Peyer's patch (tissue), 4 donors: ENCODE data around the gene TTC28. TPM values are rescaled to one million over a fixed set of nuclear protein-coding genes. Genes with fewer than 3 reads are reported as not detected.

Experiments
- DNase-seq, 3 donors: peaks; one replicate each; pipeline ENCODE4 v3.0.0-alpha.2; 2017 to 2019
- H3K27ac ChIP-seq, 4 donors: fragments of 200-600 bp; sonication (generic); one replicate each; pipeline ENCODE4 v1.5.1; 2016 to 2019
- H3K27me3 ChIP-seq, 2 donors: fragments of 200-600 bp; sonication (generic); one replicate each; pipeline ENCODE4 v1.5.1; 2019
- H3K36me3 ChIP-seq, 3 donors: fragments of 200-600 bp; sonication (generic); one replicate each; pipeline ENCODE4 v1.5.1; 2016 to 2019
- H3K4me1 ChIP-seq, 4 donors: fragments of 200-600 bp; sonication (generic); one replicate each; pipeline ENCODE4 v1.5.1; 2016 to 2019
- H3K4me3 ChIP-seq, 4 donors: fragments of 200-600 bp; sonication (generic); 1 replicate in 3 of 4; 2 replicates in 1 of 4; pipeline ENCODE4 v1.5.1; 2016 to 2019; ENCODE audit warnings: mild to moderate bottlenecking in 1 of 4
- H3K9me3 ChIP-seq, 4 donors: fragments of 200-600 bp; sonication (generic); one replicate each; pipeline ENCODE4 v1.5.1; 2016 to 2019; ENCODE audit warnings: mild to moderate bottlenecking in 1 of 4
- POLR2A ChIP-seq, 2 donors: fragments of 450-650 bp; IDR thresholded peaks; one replicate each; pipeline ENCODE4 v1.5.1; 2017; ENCODE audit warnings: antibody characterized with exemption in 2 of 2, mild to moderate bottlenecking in 2 of 2, moderate library complexity in 2 of 2
- total RNA-seq, 4 donors: library from RNA; depleted of rRNA; stranded (reverse); fragments of >200 nt; gene quantifications; one replicate each; pipeline ENCODE4 v1.1.0, GENCODE V29; 2016
- TF ChIP-seq, protein P1 (sequence below), 6 experiments: fragments of 450-650 bp in 4 of 6; fragments of 200-600 bp in 2 of 6; sonication (generic) in 1 of 6; IDR thresholded peaks; one replicate each; pipeline ENCODE4 v1.5.1; 2017 to 2019; ENCODE audit warnings: antibody characterized with exemption in 6 of 6, mild to moderate bottlenecking in 3 of 6, moderate library complexity in 1 of 6

The TTC28 gene
- total RNA-seq, 4 donors from 2014 or later: 9.1 to 46.4 (median 35.2) TPM

- no peaks in the 10 kb centered on the region for H3K36me3 ChIP-seq
- no peak overlapping the region for H3K27ac ChIP-seq
- H3K27me3 ChIP-seq: no peaks in the 10 kb centered on the region
- DNase-seq: no peak
- no peak for TF ChIP-seq POLR2A (IDR thresholded peaks at IDR 0.05)
- TF ChIP-seq, protein P1, sequence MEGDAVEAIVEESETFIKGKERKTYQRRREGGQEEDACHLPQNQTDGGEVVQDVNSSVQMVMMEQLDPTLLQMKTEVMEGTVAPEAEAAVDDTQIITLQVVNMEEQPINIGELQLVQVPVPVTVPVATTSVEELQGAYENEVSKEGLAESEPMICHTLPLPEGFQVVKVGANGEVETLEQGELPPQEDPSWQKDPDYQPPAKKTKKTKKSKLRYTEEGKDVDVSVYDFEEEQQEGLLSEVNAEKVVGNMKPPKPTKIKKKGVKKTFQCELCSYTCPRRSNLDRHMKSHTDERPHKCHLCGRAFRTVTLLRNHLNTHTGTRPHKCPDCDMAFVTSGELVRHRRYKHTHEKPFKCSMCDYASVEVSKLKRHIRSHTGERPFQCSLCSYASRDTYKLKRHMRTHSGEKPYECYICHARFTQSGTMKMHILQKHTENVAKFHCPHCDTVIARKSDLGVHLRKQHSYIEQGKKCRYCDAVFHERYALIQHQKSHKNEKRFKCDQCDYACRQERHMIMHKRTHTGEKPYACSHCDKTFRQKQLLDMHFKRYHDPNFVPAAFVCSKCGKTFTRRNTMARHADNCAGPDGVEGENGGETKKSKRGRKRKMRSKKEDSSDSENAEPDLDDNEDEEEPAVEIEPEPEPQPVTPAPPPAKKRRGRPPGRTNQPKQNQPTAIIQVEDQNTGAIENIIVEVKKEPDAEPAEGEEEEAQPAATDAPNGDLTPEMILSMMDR (IDR thresholded peaks at IDR 0.05): no peak
- H3K9me3 ChIP-seq: no peaks in the 10 kb centered on the region
- H3K4me3 ChIP-seq: no peak overlapping the region
- H3K4me1 ChIP-seq: no peaks in the 10 kb centered on the region
Measured at GRCh38 chr22:28282405-28283067, 397.1 kb downstream of the TTC28 start.

DNA sequence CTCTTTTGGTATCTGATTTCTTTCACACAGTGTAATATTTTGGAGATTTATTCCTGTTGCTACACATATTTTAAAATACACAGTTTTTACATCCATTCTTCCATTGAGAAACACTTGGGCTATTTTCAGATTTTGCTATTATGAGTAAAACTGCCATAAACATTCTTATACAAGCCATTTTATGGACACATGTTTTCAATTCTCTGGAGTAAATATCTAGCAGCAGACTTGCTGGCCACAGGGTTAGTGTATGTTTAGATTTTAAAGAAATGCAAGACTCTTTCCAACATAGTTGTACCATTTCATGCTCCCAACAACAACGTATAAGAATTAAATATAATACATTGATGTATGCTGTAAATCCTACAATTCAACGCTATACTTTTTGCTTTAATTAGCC is 399.8 kb downstream of the TTC28 start:
- no peaks in the 10 kb centered on the region for H3K36me3 ChIP-seq
- H3K9me3 ChIP-seq: no peaks in the 10 kb centered on the region
- no peaks in the 10 kb centered on the region for H3K27me3 ChIP-seq
- no peak for DNase-seq
- H3K4me3 ChIP-seq: no peak overlapping the region
- H3K27ac ChIP-seq: no peak overlapping the region
- no peaks in the 10 kb centered on the region for H3K4me1 ChIP-seq
- TF ChIP-seq, protein P1 (IDR thresholded peaks at IDR 0.05): no peak
- no peak for TF ChIP-seq POLR2A (IDR thresholded peaks at IDR 0.05)

DNA sequence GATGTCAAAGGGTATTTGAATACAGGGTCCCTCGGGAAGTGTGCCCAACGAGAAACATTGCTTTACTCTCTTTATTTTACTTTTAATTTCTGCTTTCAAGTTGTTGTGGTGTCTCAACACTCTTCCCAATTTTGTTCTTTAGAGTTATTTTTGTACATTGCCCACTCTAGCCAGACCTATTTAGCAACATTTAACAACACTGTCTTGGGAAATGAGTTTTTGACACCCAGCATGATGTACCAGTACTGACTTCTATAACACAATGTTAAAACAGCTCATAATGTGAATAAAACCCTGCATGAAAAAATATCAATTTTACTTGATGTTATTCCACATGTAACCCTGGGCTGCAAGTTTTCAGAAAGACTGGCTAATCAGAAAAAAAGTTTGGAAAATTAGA is 410.4 kb downstream of the TTC28 start:
- H3K27ac ChIP-seq: no peak overlapping the region

DNA sequence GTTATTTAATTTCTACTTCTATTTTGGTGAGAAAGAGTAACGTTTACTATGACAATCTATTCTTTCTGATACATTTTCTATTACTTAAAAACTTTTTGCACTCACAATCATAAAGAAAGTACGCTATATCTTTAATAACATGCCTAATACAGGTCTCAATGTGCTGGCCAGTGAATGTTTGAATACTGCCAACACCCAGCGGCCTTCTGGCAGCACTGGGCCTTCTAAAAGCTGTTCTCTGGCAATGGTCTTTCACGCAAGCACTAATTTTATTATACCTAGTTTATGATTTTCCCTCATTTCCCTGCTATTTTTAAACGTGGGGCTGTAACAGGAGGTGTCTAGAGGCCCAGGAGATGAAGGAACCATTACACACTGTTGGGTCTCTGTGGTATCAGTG is 410.8 kb downstream of the TTC28 start:
- no peak for DNase-seq
- TF ChIP-seq POLR2A (IDR thresholded peaks at IDR 0.05): no peak
- TF ChIP-seq, protein P1 (IDR thresholded peaks at IDR 0.05): no peak
- Histone ChIP-seq H3K36me3 (no peaks in the 10 kb centered on the region), H3K27me3 (no peaks in the 10 kb centered on the region), H3K27ac (no peak overlapping the region), H3K4me3 (no peak overlapping the region), H3K4me1 (no peaks in the 10 kb centered on the region), H3K9me3 (no peaks in the 10 kb centered on the region)

More for the DNA sequence above, 410.4 kb downstream of the TTC28 start:
- no peak for DNase-seq
- H3K9me3 ChIP-seq: no peaks in the 10 kb centered on the region
- H3K4me1 ChIP-seq: no peaks in the 10 kb centered on the region
- H3K27me3 ChIP-seq: no peaks in the 10 kb centered on the region
- TF ChIP-seq POLR2A (IDR thresholded peaks at IDR 0.05): no peak
- TF ChIP-seq, protein P1 (IDR thresholded peaks at IDR 0.05): no peak
- H3K4me3 ChIP-seq: no peak overlapping the region
- H3K36me3 ChIP-seq: no peaks in the 10 kb centered on the region

- Histone ChIP-seq H3K27me3 (no peaks in the 10 kb centered on the region), H3K4me1 (no peaks in the 10 kb centered on the region), H3K4me3 (no peak overlapping the region), H3K36me3 (no peaks in the 10 kb centered on the region), H3K9me3 (no peaks in the 10 kb centered on the region), H3K27ac (no peak overlapping the region)
- DNase-seq: no peak
- TF ChIP-seq, protein P1 (IDR thresholded peaks at IDR 0.05): no peak
- no peak for TF ChIP-seq POLR2A (IDR thresholded peaks at IDR 0.05)
Measured at GRCh38 chr22:28268171-28268570, 411.5 kb downstream of the TTC28 start.
